PC-9 (cell line): ENCODE data around the gene BRINP3. TPM values are rescaled to one million over a fixed set of nuclear protein-coding genes. Genes with fewer than 3 reads are reported as not detected.

Experiments used
- BruUV-seq: library from RNA; stranded (reverse); fragments of 400-500 nt; replicated peaks from 2 replicates; lab custom pipeline; 2021; lab: Mats Ljungman, UMichigan
- CTCF ChIA-PET: fragments of 300-600 bp; sonication (Branson Sonifier 250); formaldehyde crosslinking; loops from one replicate; lab custom pipeline; 2022; ENCODE audit warnings: antibody characterized with exemption; lab: Charles Lee
- POLR2A ChIA-PET: fragments of 300-600 bp; sonication (Branson Sonifier 250); formaldehyde crosslinking; loops from one replicate; lab custom pipeline; 2022; ENCODE audit warnings: antibody characterized with exemption; ENCODE audit not compliant: unreplicated experiment; lab: Charles Lee
- DNase-seq, 2 experiments: peaks; one replicate each; pipeline versions ENCODE4 v3.0.0 to v3.0.0-alpha.2; 2015 to 2022; ENCODE audit warnings: mixed read lengths in 1 of 2
- H2AFZ ChIP-seq: fragments of 200-600 bp; sonication (generic); 2 replicates; pipeline ENCODE4 v1.8.1; 2017; ENCODE audit warnings: antibody characterized with exemption
- H3F3A ChIP-seq: fragments of 200-600 bp; sonication (generic); 2 replicates; pipeline ENCODE4 v1.8.1; 2017; ENCODE audit warnings: antibody characterized with exemption, mild to moderate bottlenecking, low read depth; ENCODE audit not compliant: insufficient read depth
- H3K27ac ChIP-seq: fragments of 200-600 bp; sonication (generic); 2 replicates; pipeline ENCODE4 v1.6.1; 2016; ENCODE audit warnings: mixed run types
- H3K27me3 ChIP-seq: fragments of 200-600 bp; sonication (generic); 2 replicates; pipeline ENCODE4 v1.6.1; 2016; ENCODE audit warnings: low read depth, mixed run types; ENCODE audit not compliant: insufficient read depth
- H3K36me3 ChIP-seq: fragments of 200-600 bp; sonication (generic); 2 replicates; pipeline ENCODE4 v1.6.1; 2016; ENCODE audit warnings: low read depth, mixed run types
- H3K4me1 ChIP-seq: fragments of 200-600 bp; sonication (generic); replicated peaks from 2 replicates; pipeline ENCODE4 v1.6.1; 2016; ENCODE audit warnings: mixed run types; ENCODE audit not compliant: insufficient read depth
- H3K4me2 ChIP-seq: fragments of 200-600 bp; sonication (generic); 2 replicates; pipeline ENCODE4 v1.6.1; 2017; ENCODE audit warnings: mixed run types
- H3K4me3 ChIP-seq: fragments of 200-600 bp; sonication (generic); 2 replicates; pipeline ENCODE4 v1.6.1; 2016; ENCODE audit warnings: mixed run types
- H3K79me2 ChIP-seq: fragments of 200-600 bp; sonication (generic); 2 replicates; pipeline ENCODE4 v1.6.1; 2017; ENCODE audit warnings: low read depth, mixed run types
- H3K9me2 ChIP-seq: fragments of 200-600 bp; sonication (generic); 2 replicates; pipeline ENCODE4 v1.8.1; 2017; ENCODE audit warnings: mild to moderate bottlenecking; ENCODE audit not compliant: insufficient read depth
- H3K9me3 ChIP-seq: fragments of 200-600 bp; sonication (generic); 2 replicates; pipeline ENCODE4 v1.8.1; 2016; ENCODE audit warnings: low read depth; ENCODE audit not compliant: insufficient read depth
- H4K20me1 ChIP-seq: fragments of 200-600 bp; sonication (generic); 2 replicates; pipeline ENCODE4 v1.8.1; 2017; ENCODE audit not compliant: insufficient read depth
- EZH2 ChIP-seq: fragments of 200-600 bp; sonication (generic); IDR thresholded peaks from 2 replicates; pipeline ENCODE4 v1.8.0; 2017; ENCODE audit warnings: antibody characterized with exemption, low read depth
- intact Hi-C: fragments of 100-400 bp; cut with micrococcal nuclease; formaldehyde crosslinking; loops from one replicate; pipeline ENCODE4 v1.10.0; 2022; ENCODE audit not compliant: unreplicated experiment
- total RNA-seq: library from RNA; stranded (reverse); gene quantifications from 2 replicates; pipeline ENCODE4 v1.2.3, GENCODE V29; 2021
- TF ChIP-seq, protein P1 (sequence below): fragments of 200-600 bp; sonication (generic); conservative IDR thresholded peaks from 2 replicates; pipeline ENCODE4 v1.6.1; 2017; ENCODE audit warnings: mixed run types, antibody characterized with exemption, mild to moderate bottlenecking, moderate library complexity

BRINP3 gene
- total RNA-seq, 1 experiment from 2014 or later: not detected

DNA sequence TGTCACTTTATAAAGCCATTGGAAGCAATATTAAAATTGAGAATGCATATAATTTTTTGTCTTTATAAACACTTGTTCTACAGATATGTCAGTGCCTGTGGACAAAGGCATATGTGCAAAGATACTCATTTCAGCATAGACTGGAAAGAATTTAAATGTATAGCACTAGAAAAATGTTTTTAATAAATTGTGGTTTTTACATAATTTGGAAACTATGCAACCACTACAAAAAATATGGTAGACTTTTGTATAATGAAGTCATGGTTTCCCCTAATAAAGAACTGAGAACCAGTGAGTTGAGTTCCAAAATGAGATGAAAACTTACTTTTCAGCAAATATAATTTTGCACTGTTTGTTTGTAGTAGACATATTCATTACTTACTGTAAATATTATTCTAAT lies 48.5 kb downstream of the BRINP3 start:
- Histone ChIP-seq H2AFZ (no peak overlapping the region), H3K36me3 (no peaks in the 10 kb centered on the region), H3K9me2 (no peaks in the 10 kb centered on the region; the same call in 1 of the 2 replicates), H3K9me3 (no peaks in the 10 kb centered on the region), H3K4me2 (no peak overlapping the region), H3F3A (no peaks in the 10 kb centered on the region), H3K4me3 (no peak overlapping the region), H3K27ac (no peak overlapping the region), H3K27me3 (no peaks in the 10 kb centered on the region), H4K20me1 (no peaks in the 10 kb centered on the region), H3K4me1 (no peaks in the 10 kb centered on the region), H3K79me2 (no peaks in the 10 kb centered on the region)
- CTCF ChIA-PET: no interaction called here
- no peak for TF ChIP-seq EZH2
- TF ChIP-seq, protein P1, sequence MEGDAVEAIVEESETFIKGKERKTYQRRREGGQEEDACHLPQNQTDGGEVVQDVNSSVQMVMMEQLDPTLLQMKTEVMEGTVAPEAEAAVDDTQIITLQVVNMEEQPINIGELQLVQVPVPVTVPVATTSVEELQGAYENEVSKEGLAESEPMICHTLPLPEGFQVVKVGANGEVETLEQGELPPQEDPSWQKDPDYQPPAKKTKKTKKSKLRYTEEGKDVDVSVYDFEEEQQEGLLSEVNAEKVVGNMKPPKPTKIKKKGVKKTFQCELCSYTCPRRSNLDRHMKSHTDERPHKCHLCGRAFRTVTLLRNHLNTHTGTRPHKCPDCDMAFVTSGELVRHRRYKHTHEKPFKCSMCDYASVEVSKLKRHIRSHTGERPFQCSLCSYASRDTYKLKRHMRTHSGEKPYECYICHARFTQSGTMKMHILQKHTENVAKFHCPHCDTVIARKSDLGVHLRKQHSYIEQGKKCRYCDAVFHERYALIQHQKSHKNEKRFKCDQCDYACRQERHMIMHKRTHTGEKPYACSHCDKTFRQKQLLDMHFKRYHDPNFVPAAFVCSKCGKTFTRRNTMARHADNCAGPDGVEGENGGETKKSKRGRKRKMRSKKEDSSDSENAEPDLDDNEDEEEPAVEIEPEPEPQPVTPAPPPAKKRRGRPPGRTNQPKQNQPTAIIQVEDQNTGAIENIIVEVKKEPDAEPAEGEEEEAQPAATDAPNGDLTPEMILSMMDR: no peak
- no peak for DNase-seq
- intact Hi-C loops: no loop called here
- no TSS peak for BruUV-seq
- POLR2A ChIA-PET: no interaction called here

DNA sequence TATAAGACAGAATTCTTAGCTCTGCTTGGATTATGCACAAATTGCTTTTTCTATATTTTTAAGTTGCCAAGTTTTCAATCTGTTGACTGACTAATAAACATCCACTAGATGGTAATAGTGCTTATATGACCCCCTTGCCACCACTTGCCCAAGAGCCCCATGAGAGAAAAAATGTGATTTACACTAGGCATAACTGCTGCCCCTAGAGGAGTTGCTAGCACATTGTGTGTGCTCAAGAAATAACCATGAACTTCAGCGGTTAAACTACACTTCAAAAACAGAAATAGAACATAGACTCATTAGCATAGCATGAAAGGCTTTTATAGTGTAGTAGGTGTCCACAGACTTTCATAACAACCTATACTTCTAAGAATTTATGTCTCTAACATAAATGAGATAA lies 61.4 kb downstream of the BRINP3 start:
- POLR2A ChIA-PET: no interaction called here
- DNase-seq: no peak

DNA sequence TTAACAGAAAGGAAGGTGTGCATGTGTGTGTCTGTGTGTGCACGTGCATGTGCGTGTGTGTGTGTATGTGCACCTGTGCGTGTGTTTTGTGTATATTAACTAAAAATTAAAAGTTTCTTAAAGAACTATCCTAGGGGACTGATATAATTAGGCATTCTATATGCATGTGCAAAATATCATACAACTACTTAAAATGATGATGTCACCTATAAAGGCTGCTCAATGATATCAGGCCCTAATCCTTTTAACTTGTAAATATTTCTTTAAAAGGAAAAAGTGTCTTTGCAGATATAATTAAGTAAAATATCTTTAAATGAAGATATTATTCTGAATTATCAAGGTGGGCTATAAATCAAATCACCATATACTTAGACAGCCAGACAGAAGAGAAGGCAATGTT lies 64.5 kb downstream of the BRINP3 start:
- Histone ChIP-seq H3F3A (no peaks in the 10 kb centered on the region), H3K4me1 (no peaks in the 10 kb centered on the region), H3K4me2 (no peak overlapping the region), H3K9me3 (no peaks in the 10 kb centered on the region), H3K36me3 (no peaks in the 10 kb centered on the region), H2AFZ (no peak overlapping the region), H3K4me3 (no peak overlapping the region), H3K27ac (no peak overlapping the region), H3K27me3 (no peaks in the 10 kb centered on the region), H3K79me2 (no peaks in the 10 kb centered on the region), H4K20me1 (no peaks in the 10 kb centered on the region; the same call in 1 of the 2 replicates), H3K9me2 (no peaks in the 10 kb centered on the region)
- ChIA-PET CTCF (no interaction called here), POLR2A (no interaction called here)
- BruUV-seq: no TSS peak
- TF ChIP-seq, protein P1: no peak
- TF ChIP-seq EZH2: no peak
- intact Hi-C loops: no loop called here
- no peak for DNase-seq

More for the DNA sequence above, 61.4 kb downstream of the BRINP3 start:
- Histone ChIP-seq H3K4me3 (no peak overlapping the region), H3K27me3 (no peaks in the 10 kb centered on the region), H3K27ac (no peak overlapping the region), H3K36me3 (no peaks in the 10 kb centered on the region), H4K20me1 (no peaks in the 10 kb centered on the region; the same call in 1 of the 2 replicates), H3K9me2 (no peaks in the 10 kb centered on the region), H3F3A (no peaks in the 10 kb centered on the region), H2AFZ (no peak overlapping the region), H3K4me1 (no peaks in the 10 kb centered on the region), H3K9me3 (peaks cover 3% of the 10 kb centered on the region; the same call in 1 of the 2 replicates), H3K4me2 (no peak overlapping the region), H3K79me2 (no peaks in the 10 kb centered on the region)
- CTCF ChIA-PET: no interaction called here
- no TSS peak for BruUV-seq
- no peak for TF ChIP-seq EZH2
- TF ChIP-seq, protein P1: no peak
- intact Hi-C loops: no loop called here
